NCI-H345 (cell line): Measurements from ENCODE around the gene CHAC1.

Experiments used
- DNase-seq: peaks from one replicate; lab custom pipeline; 2025; lab: John Stamatoyannopoulos, UW

CHAC1 gene

DNA sequence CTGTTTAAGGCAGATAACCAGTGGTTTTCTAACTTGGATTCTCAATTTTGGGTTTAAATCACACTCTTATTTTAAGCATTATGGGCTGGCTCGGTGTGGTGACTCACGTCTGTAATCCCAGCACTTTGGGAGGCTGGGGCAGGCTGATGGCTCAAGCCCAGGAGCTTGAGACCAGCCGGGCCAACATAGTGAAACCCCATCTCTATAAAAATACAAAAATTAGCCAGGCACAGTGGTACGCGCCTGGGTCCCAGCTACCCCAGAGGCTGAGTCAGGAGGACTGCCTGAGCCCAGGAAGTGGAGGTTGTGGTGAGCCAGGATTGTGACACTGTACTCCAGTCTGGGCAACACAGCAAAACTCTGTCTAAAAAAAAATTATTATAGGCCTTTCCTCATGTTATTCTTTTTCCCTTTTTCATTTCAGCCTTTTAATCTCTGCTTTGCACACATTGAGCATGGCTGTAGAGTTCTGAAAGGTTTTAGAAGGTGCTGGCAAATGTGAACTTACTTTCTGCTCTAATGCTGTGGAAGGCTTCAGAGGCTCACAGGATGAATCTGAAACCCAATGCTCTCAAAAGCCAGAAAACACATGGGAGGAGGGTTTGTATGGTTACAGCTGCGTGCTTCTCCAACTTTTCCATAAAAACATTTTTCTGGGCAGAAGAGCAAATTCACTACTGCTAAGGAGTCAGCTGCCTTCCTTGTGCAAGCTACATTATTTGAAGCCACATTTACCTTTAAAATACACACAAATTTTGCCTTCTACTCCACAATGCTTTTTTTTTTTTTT is 32.5 kb downstream of the CHAC1 start:
- no peak for DNase-seq

- DNase-seq = no peak
Observed at GRCh38 chr15:40986820-40987219, 33.5 kb downstream of the CHAC1 start.

- no peak for DNase-seq
Observed at GRCh38 chr15:40988156-40988555, 34.9 kb downstream of the CHAC1 start.

DNA sequence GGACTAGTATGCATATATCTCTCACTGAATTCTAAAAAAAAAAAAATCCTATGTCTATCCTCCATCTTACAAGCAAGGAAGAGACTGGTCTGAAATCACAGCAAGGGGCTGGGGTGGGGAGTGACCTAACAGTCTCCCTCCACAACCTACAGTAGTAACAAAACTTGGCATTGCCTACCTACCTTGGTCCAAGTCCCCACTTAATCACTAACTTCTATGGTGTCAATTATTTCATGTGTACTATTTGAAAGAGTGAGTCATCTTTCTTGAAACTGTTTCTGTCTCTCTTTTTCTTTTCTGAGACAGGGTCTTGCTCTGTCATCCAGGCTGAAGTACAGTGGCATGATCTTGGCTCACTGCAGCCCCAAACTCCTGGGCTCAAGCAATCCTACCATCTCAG is 36.8 kb downstream of the CHAC1 start:
- DNase-seq = no peak

- no peak for DNase-seq
Observed at GRCh38 chr15:40990789-40991188, 37.5 kb downstream of the CHAC1 start.

- DNase-seq = no peak
Observed at GRCh38 chr15:40991355-40991754, 38.1 kb downstream of the CHAC1 start.

DNA sequence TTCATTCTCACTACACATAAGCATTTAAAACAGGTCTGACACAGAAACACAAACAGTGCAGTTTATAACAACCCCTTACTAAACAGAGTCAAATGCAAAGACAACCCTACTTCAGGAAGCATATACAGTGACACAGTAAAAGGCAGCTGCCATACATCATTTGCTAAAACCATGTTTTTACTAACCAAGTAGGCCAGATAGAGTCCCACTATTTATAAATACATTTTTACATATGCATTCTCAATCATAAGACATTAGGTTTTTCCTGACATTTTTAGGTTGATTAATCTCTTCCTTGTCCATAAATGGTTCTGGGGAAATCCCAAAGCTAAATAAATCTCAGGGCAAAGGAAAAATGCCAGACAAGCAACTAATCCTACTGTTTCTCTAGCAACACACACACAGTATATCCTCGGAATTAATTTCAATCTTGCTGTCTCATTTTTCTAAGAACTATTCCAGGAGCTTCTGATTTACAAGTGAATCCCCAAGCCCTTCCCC is 39.0 kb downstream of the CHAC1 start:
- no peak for DNase-seq

GRCh38 chr15:40992825-40993224 is 39.6 kb downstream of the CHAC1 start:
- DNase-seq = no peak

- no peak for DNase-seq
Observed at GRCh38 chr15:40995656-40996055, 42.4 kb downstream of the CHAC1 start.

GRCh38 chr15:40999190-40999589 is 45.9 kb downstream of the CHAC1 start:
- DNase-seq = no peak

DNA sequence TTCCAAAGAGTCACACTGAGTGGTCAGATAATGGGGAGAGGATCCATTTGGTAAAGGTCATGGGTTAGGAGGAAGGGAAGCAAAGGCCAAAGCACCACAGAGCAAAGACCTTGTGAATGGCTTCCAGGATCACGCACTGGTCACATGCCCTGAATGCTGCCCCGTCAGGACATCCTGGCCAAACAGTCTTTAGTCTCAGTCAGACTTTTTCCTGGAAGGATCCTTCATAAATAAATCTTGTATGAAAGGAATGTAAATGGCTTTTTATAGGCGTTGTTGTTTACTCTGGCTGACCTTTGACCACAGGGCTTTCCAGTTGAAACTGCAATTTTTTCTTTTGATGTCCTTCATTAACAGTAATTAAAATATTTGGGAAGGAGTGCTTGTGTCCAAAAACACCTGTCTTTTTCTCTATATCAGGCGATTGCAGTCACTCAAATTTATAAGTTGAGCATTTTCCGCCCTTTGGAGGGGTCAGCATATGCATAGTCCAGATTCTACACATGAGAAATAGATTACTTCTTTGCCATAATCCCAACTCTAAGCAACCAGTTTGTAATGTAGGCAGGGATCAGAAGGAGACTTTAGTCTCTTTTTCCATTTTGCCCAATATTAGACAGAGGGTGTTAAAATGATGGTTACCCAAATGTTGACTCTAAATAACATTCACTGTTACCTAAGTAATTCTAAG is 48.4 kb downstream of the CHAC1 start:
- no peak for DNase-seq

DNA sequence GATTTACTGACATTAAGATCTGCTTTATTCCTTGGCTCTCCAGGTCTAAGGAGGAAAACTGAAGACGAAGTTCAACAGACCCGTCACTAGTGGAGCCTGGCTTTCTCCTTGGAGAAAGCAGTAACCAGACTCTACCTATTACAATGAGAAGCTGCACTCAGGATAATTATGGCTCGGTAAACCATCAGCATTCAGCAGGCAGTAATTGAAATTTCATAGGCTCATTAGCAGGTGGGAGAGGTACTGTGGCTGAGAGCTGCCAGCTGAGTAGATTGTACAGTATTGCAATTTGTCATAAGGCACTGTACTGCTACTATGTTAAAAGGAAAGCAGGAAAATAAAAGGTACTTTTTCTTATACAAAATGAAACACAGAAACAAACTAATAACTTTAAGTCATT is 51.2 kb downstream of the CHAC1 start:
- no peak for DNase-seq
